ENCODE measurements around the gene RASGEF1B.

GRCh38 chr4:81454948-81455347, 16.8 kb downstream of the RASGEF1B start:
- no peak for TF ChIP-seq CTCF (IDR thresholded peaks at IDR 0.05; ENCODE audit: low read depth, low read length)
- no peak for TF ChIP-seq EZH2phosphoT487 (IDR thresholded peaks at IDR 0.05; ENCODE audit: low read depth)
